HEK293 (cell line): ENCODE data around the gene FOLR1.

ENCODE experiments used
- CTCF ChIA-PET: fragments of 350-600 bp; formaldehyde crosslinking; extraction: SDS; loops from one replicate; lab custom pipeline; 2021; ENCODE audit warnings: antibody characterized with exemption; lab: Yijun Ruan, JAX
- POLR2A ChIA-PET: fragments of 300-600 bp; formaldehyde crosslinking; extraction: SDS; loops from one replicate; lab custom pipeline; 2020; ENCODE audit warnings: antibody characterized with exemption, inconsistent platforms; lab: Yijun Ruan, JAX
- H3K27ac ChIP-seq: fragments of 200-500 bp; sonication (Bioruptor generic); 2 replicates; pipeline ENCODE4 v1.5.1; 2014; ENCODE audit warnings: low read depth, low read length, control low read depth, inconsistent platforms; ENCODE audit errors: extremely low read depth
- H3K36me3 ChIP-seq, 2 experiments: fragments of 200-500 bp in 1 of 2; sonication (Bioruptor generic) in 1 of 2; 1 replicate in 1 of 2; 2 replicates in 1 of 2; pipeline ENCODE4 v1.5.1; 2014 to 2017; ENCODE audit warnings: inconsistent platforms in 2 of 2, low read length in 2 of 2; ENCODE audit not compliant: control insufficient read depth in 2 of 2, insufficient read depth in 1 of 2
- H3K4me1 ChIP-seq: fragments of 200-500 bp; sonication (Bioruptor generic); 2 replicates; pipeline ENCODE4 v1.5.1; 2014; ENCODE audit warnings: mild to moderate bottlenecking, low read length, inconsistent platforms; ENCODE audit not compliant: control insufficient read depth, insufficient read depth
- H3K4me3 ChIP-seq: 2 replicates; pipeline ENCODE4 v1.5.1; 2011; ENCODE audit warnings: low read depth, mild to moderate bottlenecking, control low read depth, low read length, moderate library complexity
- H3K9me3 ChIP-seq: fragments of 200-500 bp; sonication (Bioruptor generic); 2 replicates; pipeline ENCODE4 v1.5.1; 2014; ENCODE audit warnings: low read depth, low read length, inconsistent platforms; ENCODE audit not compliant: control insufficient read depth, insufficient read depth
- PRDM2 ChIP-seq: fragments of 450-650 bp; formaldehyde crosslinking; IDR thresholded peaks from 2 replicates; pipeline ENCODE4 v1.5.1; 2016; ENCODE audit warnings: missing biosample characterization, missing genetic modification characterization, borderline replicate concordance
- ZNF121 ChIP-seq: fragments of 450-650 bp; formaldehyde crosslinking; IDR thresholded peaks from 2 replicates; pipeline ENCODE4 v1.5.1; 2016; ENCODE audit warnings: missing biosample characterization, missing genetic modification characterization
- ZNF16 ChIP-seq: fragments of 450-650 bp; formaldehyde crosslinking; IDR thresholded peaks from 2 replicates; pipeline ENCODE4 v1.5.1; 2016; ENCODE audit warnings: low read depth, missing biosample characterization, missing genetic modification characterization
- ZNF211 ChIP-seq: fragments of 450-650 bp; formaldehyde crosslinking; IDR thresholded peaks from 2 replicates; pipeline ENCODE4 v1.5.1; 2016; ENCODE audit warnings: low read depth, missing biosample characterization, missing genetic modification characterization
- ZNF223 ChIP-seq: fragments of 450-650 bp; formaldehyde crosslinking; IDR thresholded peaks from 2 replicates; pipeline ENCODE4 v1.5.1; 2016; ENCODE audit warnings: missing biosample characterization, missing genetic modification characterization
- ZNF23 ChIP-seq: fragments of 450-650 bp; formaldehyde crosslinking; IDR thresholded peaks from 2 replicates; pipeline ENCODE4 v1.5.1; 2016; ENCODE audit warnings: missing biosample characterization, missing genetic modification characterization, borderline replicate concordance
- ZNF239 ChIP-seq: fragments of 450-650 bp; formaldehyde crosslinking; IDR thresholded peaks from 2 replicates; pipeline ENCODE4 v1.5.1; 2016; ENCODE audit warnings: missing biosample characterization, missing genetic modification characterization
- ZNF24 ChIP-seq: fragments of 450-650 bp; formaldehyde crosslinking; IDR thresholded peaks from 2 replicates; pipeline ENCODE4 v1.5.1; 2016; ENCODE audit warnings: missing biosample characterization, missing genetic modification characterization
- ZNF248 ChIP-seq: fragments of 450-650 bp; formaldehyde crosslinking; IDR thresholded peaks from 2 replicates; pipeline ENCODE4 v1.5.1; 2017; ENCODE audit warnings: missing biosample characterization, missing genetic modification characterization
- ZNF26 ChIP-seq: fragments of 450-650 bp; formaldehyde crosslinking; IDR thresholded peaks from 2 replicates; pipeline ENCODE4 v1.5.1; 2016; ENCODE audit warnings: missing biosample characterization, missing genetic modification characterization
- ZNF280D ChIP-seq: fragments of 450-650 bp; formaldehyde crosslinking; IDR thresholded peaks from 2 replicates; pipeline ENCODE4 v1.5.1; 2016; ENCODE audit warnings: missing biosample characterization, missing genetic modification characterization
- ZNF311 ChIP-seq: fragments of 450-650 bp; formaldehyde crosslinking; IDR thresholded peaks from 2 replicates; pipeline ENCODE4 v1.5.1; 2017; ENCODE audit warnings: missing biosample characterization, missing genetic modification characterization, borderline replicate concordance
- ZNF449 ChIP-seq: fragments of 450-650 bp; formaldehyde crosslinking; IDR thresholded peaks from 2 replicates; pipeline ENCODE4 v1.5.1; 2017; ENCODE audit warnings: missing biosample characterization, mild to moderate bottlenecking, missing genetic modification characterization, moderate library complexity
- ZNF473 ChIP-seq: fragments of 450-650 bp; formaldehyde crosslinking; IDR thresholded peaks from 2 replicates; pipeline ENCODE4 v1.5.1; 2017; ENCODE audit warnings: missing biosample characterization, missing genetic modification characterization
- ZNF600 ChIP-seq: fragments of 450-650 bp; formaldehyde crosslinking; IDR thresholded peaks from 2 replicates; pipeline ENCODE4 v1.5.1; 2016; ENCODE audit warnings: missing biosample characterization, missing genetic modification characterization
- ZNF677 ChIP-seq: fragments of 450-650 bp; IDR thresholded peaks from 2 replicates; pipeline ENCODE4 v1.5.0; 2018; ENCODE audit warnings: missing biosample characterization, mild to moderate bottlenecking, missing genetic modification characterization, moderate library complexity

FOLR1 gene

GRCh38 chr11:72216638-72217037, 24.7 kb downstream of the FOLR1 start, which contains the start of gene FOLR2:
FOLR2 (plus strand) TSS chr11:72216794; CDS start chr11:72218585, 1,791 bp downstream.
- Histone ChIP-seq H3K4me3 (no peak within 1 kb of the TSS), H3K4me1 (no peaks in the 10 kb centered on the region), H3K27ac (no peak within 1 kb of the TSS), H3K36me3 (no peaks in the 10 kb centered on the region), H3K9me3 (no peaks in the 10 kb centered on the region)
- ChIA-PET POLR2A (interaction anchor here (1.5 kb wide), 1 partner anchor 110 kb away, joined by 3 read pairs; no protein-coding TSS in a partner anchor), CTCF (interaction anchor here (0.7 kb wide), 1 partner anchor 255 kb away, joined by 4 read pairs; no protein-coding TSS in a partner anchor)
- no peak for TF ChIP-seq ZNF223
- TF ChIP-seq ZNF23 (tag by site-specific recombination) = no peak
- TF ChIP-seq ZNF311 (tag by site-specific recombination) = no peak
- no peak for TF ChIP-seq ZNF121
- no peak for TF ChIP-seq ZNF600 (tag by site-specific recombination)
- no peak for TF ChIP-seq ZNF449
- TF ChIP-seq, all 188 proteins: peak for 0

GRCh38 chr11:72217841-72218240, 25.9 kb downstream of the FOLR1 start:
- H3K36me3 ChIP-seq = no peaks in the 10 kb centered on the region
- no peaks in the 10 kb centered on the region for H3K9me3 ChIP-seq
- H3K4me1 ChIP-seq = peaks cover 3% of the 10 kb centered on the region; the same call in 1 of the 2 replicates
- H3K4me3 ChIP-seq = no peak overlapping the region
- ChIA-PET CTCF (interaction anchor here (1.7 kb wide), 1 partner anchor 34 kb away, joined by 6 read pairs; no protein-coding TSS in a partner anchor), POLR2A (no interaction called here)
- TF ChIP-seq ZNF211 (tag by site-specific recombination) = no peak
- no peak for TF ChIP-seq ZNF677
- no peak for TF ChIP-seq ZNF16
- no peak for TF ChIP-seq ZNF24 (tag by site-specific recombination)
- no peak for TF ChIP-seq ZNF239 (tag by site-specific recombination)
- no peak for TF ChIP-seq ZNF248
- TF ChIP-seq ZNF473 (tag by site-specific recombination) = no peak
- no peak for TF ChIP-seq PRDM2 (tag by site-specific recombination)
- TF ChIP-seq ZNF280D = no peak
- TF ChIP-seq ZNF26 (tag by site-specific recombination) = no peak
- H3K27ac ChIP-seq = no peak overlapping the region
